Activated CD4-positive, CD25-positive, alpha-beta regulatory T cell (primary cell): ENCODE results near the gene NPR3.

ENCODE experiments used
- DNase-seq, 4 experiments: peaks; one replicate each; lab custom pipeline; 2025; lab: John Stamatoyannopoulos, UW

NPR3 gene, protein sequence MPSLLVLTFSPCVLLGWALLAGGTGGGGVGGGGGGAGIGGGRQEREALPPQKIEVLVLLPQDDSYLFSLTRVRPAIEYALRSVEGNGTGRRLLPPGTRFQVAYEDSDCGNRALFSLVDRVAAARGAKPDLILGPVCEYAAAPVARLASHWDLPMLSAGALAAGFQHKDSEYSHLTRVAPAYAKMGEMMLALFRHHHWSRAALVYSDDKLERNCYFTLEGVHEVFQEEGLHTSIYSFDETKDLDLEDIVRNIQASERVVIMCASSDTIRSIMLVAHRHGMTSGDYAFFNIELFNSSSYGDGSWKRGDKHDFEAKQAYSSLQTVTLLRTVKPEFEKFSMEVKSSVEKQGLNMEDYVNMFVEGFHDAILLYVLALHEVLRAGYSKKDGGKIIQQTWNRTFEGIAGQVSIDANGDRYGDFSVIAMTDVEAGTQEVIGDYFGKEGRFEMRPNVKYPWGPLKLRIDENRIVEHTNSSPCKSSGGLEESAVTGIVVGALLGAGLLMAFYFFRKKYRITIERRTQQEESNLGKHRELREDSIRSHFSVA

DNA sequence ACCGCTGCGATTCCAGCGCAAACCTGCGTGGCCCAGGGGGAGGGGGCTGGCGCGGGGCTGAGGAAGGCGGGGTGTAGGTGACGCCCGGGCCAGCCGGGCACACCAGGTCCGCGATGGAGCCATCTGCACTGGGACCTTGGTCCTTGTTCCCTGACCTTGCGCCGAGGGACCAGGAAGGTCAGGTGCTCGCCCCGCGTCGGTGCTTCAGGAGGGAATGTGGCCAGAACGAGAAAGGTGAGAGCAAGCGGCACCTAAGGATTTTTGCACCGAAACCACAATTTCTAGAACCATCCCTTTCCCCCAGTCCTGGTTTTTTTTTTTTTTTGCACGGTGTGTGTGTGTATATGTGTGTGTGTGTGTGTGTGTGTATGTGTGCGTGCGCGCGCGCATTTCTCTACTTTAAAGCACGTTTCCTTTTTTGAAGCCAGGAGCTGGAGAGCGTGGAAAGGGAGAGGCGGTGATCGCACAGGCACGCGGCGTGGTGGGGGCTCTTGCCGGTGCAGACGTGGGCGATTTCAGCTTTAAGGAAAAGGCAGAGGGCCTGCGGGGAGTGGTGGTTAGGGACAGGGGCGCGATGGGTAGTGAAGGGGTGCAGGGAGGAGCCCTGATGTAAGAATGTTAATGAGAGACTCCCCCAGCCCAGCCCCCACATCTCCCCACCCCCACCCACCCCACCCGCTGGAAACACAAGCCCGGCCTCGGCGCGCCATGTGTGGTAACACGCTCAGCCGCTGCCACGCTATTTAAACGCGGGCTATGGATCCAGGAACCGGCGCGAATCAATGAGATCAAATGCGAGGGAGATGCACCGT lies at the start of gene NPR3:
TSS of gene NPR3 (plus strand) at position 772 of the 812 bp plus-strand sequence. CDS start 456 bp downstream, outside the sequence.
- no peak for DNase-seq

DNA sequence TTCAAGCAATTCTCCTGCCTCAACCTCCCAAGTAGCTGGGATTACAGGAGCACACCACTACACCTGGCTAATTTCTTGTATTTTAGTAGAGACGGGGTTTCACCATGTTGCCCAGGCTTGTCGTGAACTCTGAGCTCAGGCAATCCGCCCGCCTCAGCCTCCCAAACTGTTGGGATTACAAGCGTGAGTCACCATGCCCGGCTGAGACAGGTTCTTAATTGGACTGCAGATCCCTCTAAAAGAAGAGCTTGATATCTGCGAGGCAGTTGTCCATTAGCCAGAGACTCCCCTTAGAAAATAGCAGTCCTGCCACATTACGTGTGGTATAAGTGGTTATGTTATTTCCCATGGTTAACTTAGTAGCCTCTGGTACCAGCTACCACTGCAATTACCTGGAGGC lies 46.6 kb upstream of the NPR3 start:
- no peak for DNase-seq

DNA sequence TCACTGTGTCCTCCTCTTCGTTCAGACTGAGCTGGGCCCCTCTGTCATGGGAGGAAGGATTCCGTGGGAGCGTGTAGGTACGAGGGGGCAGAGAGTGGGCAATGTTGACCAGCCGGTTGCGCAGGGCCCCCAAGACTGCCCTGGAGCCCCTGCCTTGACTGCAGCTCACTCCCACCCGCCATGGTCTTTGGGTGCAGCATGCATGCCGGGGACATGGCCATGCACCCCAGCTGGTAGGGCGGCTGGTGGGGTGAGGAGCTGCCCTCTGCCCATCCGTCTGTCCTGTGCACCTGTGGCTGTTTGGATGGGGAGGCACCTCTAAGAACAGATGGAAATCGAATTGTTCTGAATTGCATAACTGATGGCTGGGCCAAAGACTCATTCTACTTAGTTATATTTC lies 42.6 kb upstream of the NPR3 start:
- no peak for DNase-seq

DNA sequence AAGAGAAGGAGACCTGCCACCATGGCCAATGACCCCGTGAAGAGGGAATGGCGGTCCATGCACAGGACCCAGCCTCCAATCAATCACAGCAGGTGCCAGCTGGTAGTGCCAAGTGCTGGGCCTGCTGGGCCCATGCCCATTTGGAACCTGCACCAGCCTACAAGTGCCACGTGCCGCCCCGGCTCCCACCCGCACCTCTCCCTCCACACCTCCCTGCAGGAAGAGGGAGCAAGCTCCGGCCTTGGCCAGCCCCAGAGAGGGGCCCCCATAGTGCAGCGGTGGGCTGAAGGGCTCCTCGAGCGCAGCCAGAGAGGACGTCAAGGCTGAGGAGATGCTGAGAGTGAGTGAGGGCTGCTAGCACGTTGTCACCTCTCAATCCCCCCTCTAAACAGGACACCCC lies 37.8 kb upstream of the NPR3 start:
- DNase-seq: no peak

DNA sequence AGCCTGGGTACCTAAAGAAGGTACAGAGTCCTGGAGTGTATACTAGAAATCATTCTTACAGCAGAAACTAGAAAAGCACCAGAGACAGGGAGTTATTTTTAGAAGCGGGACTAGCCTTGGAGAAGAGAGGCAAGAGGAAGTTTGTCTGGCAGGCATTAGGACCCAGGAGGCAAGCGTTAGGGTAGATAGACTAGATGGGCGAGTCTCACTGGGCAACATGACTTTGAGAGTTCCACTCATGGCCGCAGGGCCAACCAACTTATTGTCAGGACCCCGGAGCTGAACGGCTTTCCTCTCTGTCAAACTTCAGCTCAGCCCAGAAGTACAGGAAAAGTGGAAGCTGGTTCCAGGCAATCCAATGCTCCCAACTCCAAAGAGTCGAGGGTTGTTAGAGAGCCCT lies 34.1 kb upstream of the NPR3 start:
- DNase-seq: no peak

DNA sequence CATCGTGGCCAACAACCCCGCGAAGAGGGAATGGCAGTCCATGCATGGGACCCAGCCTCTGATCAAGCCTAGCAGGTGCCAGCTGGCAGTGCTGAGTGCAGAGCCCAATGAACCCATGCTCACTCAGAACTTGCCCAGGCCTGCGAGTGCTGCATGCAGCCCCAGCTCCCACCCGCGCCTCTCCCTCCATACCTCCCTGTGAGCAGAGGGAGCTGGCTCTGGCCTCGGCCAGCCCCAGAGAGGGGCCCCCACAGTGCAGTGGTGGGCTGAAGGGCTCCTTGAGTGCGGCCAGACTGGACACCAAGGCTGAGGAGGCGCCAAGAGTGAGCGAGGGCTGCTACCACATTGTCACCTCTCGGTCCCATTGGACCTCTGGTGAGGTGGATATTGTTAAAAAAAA lies 32.6 kb upstream of the NPR3 start:
- no peak for DNase-seq

DNA sequence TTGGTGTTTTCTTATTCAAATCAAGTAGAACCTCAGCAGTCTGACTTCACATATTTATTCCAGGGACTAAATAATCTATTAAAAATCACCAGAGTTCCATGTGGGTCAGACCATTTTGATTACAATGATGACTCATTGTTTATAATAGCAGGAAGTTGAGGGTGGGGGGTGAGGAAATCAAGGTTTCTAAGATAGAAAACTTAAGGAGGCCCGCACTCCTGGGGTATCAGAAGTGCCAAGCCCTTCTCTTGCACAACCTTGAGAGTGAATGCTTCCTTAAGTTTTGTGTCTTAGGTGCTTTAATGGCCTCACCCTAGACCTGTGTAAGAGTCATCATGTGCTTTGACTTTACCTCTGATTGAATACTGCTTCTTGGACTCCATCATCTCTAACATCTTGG lies 31.9 kb upstream of the NPR3 start:
- DNase-seq: no peak

DNA sequence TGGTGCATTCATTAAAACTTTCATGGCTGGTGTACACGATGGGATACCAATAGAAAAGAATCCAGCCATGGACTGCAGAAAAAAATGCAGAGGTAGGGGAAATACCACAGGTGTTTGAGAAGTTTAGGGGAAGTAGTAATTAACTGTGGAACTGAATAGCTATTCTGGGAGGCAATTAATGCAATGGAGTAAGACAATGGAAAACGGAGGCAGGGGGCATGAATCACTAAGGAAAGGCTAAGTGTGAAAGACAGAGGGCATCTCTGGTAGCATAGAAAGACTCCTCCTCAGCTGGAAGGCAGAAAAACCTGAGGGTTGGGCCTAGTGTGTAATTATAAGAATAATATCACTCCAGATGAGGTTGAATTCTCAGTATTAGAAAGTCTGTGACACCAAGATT lies 30.9 kb upstream of the NPR3 start:
- no peak for DNase-seq

DNA sequence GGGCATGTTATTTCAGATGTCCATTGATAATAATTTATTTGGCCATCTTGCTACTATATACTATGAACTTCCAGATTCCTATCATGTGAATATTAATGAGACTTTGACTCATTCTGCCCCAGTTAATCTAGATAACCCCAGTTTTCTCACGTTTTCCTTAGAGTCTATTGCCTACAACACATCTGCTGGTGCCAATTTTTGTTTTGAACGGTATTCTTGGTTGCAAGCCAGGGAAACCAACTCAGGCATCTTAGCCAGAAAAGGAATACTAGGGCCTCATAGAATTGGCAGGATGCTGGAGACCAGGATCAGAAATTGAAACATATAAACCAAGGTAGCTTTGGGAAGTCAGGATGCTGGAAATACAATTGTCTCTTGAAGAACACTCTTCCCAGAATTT lies 28.0 kb upstream of the NPR3 start:
- no peak for DNase-seq

DNA sequence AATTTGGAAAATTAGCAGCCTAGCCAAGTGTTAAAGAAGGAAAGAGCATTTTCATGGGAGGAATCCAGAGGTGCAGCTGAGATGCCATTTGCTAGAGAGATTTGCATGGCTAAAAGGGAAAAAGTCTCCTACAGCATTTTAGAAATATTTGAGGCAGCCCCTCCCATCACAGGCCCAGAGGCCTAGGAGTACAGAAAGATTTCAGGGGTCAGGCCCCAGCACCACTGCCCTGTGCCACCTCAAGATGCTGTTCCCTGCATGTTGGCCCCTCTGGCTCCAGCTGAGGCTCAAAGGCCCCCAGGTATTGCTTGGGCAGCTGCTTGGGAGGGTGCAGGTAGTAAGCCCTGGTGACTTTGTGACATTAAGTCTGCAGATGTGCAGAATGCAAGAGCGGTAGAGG lies 26.9 kb upstream of the NPR3 start:
- DNase-seq: no peak

DNA sequence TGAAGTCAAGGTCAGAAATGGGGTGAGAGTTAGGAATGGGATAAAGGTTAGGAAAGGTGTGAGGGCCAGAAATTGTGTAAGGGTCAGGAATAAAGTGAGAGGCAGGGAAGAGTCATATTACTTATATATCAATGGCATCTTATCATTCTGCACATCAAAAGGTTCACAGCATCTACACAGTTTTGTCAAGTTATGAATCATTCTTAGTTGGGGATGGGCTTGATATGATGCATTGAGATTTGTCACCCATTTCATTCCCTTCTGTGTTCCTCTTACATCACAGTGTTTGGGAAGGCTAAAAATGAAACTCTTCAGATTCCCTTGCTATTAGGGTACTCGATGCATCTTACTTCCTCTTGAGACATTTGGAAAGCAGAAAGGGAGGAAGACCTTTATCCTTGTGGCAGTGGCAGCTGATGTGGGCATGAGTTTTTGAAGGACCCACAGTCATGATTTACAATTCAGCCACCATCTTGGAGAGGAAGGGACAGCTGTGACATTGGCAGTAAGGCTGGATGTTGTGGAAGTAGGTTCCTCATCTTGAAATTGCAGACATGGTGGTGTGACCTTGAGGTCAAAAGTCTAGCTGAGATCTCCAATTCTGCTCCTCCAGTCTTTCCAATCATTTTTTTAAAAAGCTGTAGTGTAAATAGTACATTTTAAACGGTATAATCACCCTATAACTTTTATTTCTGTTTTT lies 24.2 kb upstream of the NPR3 start:
- DNase-seq: no peak

DNA sequence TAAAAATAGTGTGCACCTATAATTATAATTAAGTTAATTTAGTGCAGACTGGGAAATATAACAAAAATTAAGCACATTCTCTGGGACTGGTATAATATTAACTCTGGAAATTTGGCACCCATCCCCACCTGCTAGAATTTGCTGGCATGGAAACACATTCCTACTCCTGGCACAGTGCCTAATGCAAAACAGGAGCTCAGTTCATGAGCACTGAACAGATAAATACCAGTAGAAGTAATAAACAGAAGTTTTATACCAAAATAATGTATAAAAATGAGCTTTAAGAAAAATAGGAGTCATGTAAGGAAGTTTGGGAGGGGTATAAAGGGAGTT lies 23.7 kb upstream of the NPR3 start:
- no peak for DNase-seq

DNA sequence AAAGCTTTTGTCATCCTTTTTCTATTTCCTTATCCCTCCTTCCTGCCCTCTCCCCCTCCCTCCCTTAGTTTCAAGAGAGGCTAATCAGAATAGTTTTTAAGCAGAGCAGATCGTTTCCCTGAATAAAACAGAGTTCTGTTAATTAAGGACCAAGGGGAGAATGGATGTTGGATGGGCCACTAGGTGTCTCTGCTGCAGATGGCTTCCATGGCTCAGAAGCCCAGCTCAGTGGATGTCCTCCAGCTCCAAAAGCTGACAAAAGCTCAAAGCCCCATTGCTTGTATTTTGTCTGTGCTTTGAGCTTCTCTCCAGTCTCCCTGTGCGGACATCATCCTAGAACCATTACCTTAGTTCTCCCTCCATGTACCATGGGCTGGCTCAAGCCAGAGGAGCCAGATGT lies 21.0 kb upstream of the NPR3 start:
- no peak for DNase-seq

DNA sequence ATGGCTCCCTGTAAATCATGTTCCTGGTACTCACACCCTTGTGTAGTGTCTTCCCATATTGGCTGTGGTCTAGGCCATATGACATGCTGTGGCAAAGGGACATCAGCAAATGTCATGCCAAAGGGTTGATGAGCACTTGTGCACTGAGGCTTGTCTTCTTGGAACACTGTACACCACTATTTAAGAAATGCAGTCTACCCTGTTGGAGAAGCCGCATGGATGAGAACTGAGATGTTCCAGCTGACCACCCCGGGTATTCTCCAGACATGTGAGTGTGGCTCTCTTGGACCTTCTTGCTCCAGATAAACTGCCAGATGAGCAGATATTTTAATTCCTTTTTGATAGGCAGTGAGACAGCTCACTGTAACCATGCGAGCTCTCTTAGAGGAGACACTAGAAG lies 20.5 kb upstream of the NPR3 start:
- no peak for DNase-seq

DNA sequence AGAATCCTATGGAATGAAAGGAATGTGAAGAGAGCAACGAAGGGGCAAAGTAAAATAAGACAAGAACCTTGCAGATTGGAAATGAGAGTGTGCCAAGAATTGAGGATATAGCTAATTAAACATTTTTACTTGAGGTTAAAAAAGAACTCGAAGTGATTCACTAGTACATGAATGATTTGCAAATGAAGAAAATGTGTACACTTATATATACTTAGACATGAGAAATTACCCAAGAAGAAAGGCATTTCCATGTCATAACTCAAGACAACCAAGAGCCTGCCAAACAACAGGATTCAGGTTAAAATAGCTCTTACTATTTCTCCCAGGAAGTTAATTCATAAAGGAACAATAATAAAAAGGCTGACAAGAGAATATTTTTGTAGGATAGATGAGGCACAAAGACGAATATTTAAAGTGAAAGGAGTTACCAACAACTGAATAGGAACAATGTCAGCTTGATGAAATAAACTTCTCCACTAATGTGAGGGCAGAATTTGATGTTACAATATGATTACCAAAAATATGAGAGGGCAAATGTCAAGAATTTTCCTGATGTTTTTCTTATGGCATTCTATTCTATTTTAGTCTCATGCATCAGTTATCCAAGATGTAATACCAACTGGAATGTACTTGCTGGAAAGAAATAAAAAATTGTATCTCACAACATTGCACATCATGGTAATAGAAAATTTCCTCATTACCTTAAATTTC lies 18.9 kb upstream of the NPR3 start:
- DNase-seq: no peak

DNA sequence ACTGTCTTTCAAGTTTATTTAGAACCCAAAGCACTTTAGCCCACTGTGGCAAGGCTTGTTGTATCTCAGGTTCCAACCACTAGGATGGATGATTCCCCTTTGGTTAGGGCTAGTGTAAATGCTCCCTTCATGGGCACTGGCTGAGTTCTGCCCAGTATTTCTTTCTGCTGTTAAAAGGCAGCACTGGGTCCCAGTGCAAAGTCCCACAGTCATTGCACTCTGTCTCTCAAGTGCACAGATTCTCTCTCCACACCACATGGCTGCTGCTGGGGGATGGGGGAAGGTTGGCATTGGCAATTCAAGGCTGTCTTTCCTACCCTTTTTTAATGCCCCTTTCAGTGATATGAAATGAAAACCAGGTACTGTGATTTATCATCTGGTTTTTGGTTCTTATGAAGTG lies 7.2 kb upstream of the NPR3 start:
- no peak for DNase-seq

DNA sequence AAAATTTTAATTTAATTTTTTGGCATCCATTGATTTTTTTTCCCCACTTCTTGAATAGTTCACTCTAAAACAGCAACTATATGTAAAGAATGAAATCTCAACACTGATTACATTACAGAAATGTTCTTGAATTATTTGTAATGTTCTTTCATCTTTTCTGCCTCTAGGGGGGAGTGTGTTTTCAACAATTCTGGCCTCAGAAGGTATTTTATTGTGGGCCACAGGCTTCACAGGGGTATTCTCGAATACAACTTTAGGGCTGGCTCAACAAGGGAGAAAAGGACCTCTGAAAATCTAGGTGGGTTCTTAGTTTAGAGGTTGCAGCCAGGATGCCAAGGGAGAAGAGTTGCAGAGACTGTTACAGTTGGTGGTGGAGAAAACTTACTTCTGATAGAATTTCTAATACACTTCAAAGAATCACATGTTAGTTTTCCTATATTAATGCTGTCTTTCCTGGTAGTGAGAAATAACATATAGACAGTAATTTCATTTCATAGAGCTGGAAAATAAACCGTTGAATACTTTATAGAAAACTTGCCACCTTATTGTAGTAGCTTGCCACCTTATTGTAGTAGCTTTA lies 3.6 kb upstream of the NPR3 start:
- DNase-seq: no peak

DNA sequence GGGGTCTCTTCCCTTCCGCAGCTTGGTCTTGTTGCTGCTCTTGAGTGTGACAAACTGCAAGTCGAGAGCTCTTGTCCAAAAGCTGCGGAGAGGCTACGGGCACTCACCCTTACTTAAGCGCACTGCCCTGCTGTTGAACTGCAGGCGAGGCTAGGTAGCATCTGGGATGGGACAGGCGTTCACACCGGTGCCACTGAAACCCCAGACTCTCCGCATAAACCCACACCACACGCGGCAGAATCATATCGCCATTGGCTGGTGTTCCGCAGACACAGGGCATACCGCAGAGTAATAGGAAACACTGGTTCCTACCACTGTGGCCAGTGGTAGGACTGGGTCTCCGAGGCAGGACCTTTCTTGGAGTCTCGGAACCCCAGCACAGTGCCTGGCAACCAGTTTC lies 2.2 kb upstream of the NPR3 start:
- DNase-seq: no peak

DNA sequence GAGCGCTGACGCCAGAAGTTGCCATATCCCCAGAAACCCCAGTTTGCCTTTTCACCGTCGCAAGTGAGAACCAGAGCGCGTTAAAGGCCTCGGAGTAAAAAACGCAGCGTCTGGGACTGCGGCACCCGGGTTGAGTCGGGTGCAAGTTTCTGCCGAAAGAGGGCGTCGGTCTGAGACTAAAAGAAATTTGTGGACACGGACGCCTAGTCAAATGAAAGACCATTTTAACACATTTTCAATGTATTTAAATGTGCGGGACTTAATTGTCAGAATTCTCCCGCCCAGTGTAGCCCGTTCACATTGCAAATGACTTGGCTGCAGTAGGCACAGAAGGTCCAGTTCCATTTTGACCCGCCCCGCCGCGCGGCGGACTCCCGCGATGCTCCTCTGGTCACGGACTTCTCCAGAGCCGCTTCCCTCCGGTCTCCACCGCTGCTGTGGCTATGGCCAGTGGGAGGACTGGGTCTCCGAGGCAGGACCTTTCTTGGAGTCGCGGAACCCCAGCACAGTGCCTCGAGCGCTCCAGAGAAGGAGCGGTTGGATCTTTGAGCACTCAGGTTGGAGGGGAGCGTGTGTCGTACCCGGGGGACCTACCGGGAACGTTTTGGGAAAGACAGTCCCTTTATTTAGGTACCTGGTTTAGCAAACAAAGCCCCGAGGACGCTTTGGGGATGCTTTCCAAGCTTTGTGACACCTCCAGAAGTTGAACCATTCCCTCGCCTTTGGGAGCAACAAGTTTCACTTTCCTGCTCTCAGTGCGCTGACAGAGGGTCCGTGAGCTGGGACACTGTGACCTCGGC lies 1.2 kb upstream of the NPR3 start:
- no peak for DNase-seq

DNA sequence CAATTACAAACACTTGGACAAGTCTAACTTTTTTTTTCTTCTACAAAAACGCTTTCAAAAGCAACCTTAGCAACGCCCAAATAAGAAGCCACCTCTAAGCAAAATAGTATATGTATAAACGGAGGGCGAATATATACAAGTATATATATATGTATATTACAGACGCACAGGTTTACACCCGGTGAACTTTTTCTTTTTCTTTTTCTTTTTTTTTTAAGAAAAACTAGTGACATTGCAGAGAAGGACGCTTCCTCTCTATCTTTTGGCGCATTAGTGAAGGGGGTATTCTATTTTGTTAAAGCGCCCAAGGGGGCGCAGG lies 200 bp downstream of the NPR3 start:
- DNase-seq: no peak
